Fibroblast of pulmonary artery (primary cell): ENCODE results near the gene PIGQ.

Source experiments
- DNase-seq: peaks from one replicate; pipeline ENCODE4 v3.0.0-alpha.2; 2010; ENCODE audit warnings: low read depth
- H3K4me3 ChIP-seq: replicated peaks from 2 replicates; pipeline ENCODE4 v1.5.1; 2011; ENCODE audit warnings: low read depth, mild to moderate bottlenecking, control low read depth, low read length, moderate library complexity
- CTCF ChIP-seq: IDR thresholded peaks from 2 replicates; pipeline ENCODE4 v1.5.1; 2011; ENCODE audit warnings: mild to moderate bottlenecking, control low read depth, low read length, inconsistent platforms; ENCODE audit errors: missing control alignments

PIGQ gene

GRCh38 chr16:528111-529011 is 41.4 kb upstream of the PIGQ start:
- H3K4me3 ChIP-seq = peak overlapping the region; percentile 71
- no peak for TF ChIP-seq CTCF
- peak; percentile 68 for DNase-seq

- DNase-seq = no peak
- TF ChIP-seq CTCF = no peak
- H3K4me3 ChIP-seq = peak overlapping the region; percentile 71
Measured at GRCh38 chr16:529012-529575, 40.7 kb upstream of the PIGQ start.

GRCh38 chr16:530111-530817 is 39.5 kb upstream of the PIGQ start:
- no peak overlapping the region for H3K4me3 ChIP-seq
- DNase-seq = no peak
- TF ChIP-seq CTCF = no peak

- DNase-seq = no peak
- no peak for TF ChIP-seq CTCF
- no peak overlapping the region for H3K4me3 ChIP-seq
Measured at GRCh38 chr16:531494-532125, 38.2 kb upstream of the PIGQ start.

GRCh38 chr16:533391-534123 is 36.2 kb upstream of the PIGQ start:
- no peak for TF ChIP-seq CTCF
- H3K4me3 ChIP-seq = no peak overlapping the region

GRCh38 chr16:534135-534534 is 35.6 kb upstream of the PIGQ start:
- H3K4me3 ChIP-seq = no peak overlapping the region

More at GRCh38 chr16:533391-534123, 36.2 kb upstream of the PIGQ start:
- DNase-seq = no peak

More at GRCh38 chr16:534135-534534, 35.6 kb upstream of the PIGQ start:
- no peak for TF ChIP-seq CTCF
- no peak for DNase-seq
